Coronary artery (tissue), 2 donors: Measurements from ENCODE around the gene PRKCE.

Experiments
- DNase-seq: peaks from one replicate; pipeline ENCODE4 v3.0.0-alpha.2; 2017; ENCODE audit warnings: low spot score
- H3K27ac ChIP-seq, 2 donors: fragments of 200-600 bp; sonication (generic); one replicate each; pipeline ENCODE4 v1.5.1; 2016 to 2019
- H3K4me3 ChIP-seq: fragments of 200-600 bp; sonication (generic); 2 replicates; pipeline ENCODE4 v1.5.1; 2016; ENCODE audit warnings: mild to moderate bottlenecking, moderate library complexity
- TF ChIP-seq, protein P1 (sequence below): fragments of 200-600 bp; sonication (generic); IDR thresholded peaks from one replicate; pipeline ENCODE4 v1.5.1; 2019; ENCODE audit warnings: antibody characterized with exemption

PRKCE gene

DNA sequence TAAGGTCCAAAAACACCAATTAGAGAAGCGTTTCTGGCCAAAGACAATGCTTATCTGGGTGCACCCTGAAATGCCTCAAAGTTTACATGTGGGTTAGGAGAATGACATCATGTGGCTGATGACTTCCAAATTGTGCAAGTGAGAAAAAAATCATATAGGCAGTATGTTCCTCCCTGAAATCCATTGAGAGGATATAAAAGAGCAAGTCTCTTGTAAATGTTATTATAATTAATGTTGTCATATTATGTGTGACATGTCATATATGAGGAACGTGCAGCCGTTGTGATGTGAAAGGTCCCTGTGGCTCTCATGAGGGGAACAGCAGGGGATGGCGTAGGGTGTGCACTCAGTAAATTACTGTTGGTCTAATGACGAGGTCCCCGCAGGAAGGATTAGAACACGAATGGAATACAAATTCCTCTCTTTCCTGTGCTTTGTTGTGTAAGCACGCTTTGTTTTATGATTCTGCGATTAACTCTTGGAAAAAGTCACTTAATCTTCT lies 290.8 kb downstream of the PRKCE start:
- peak; percentile 3 for DNase-seq
- Histone ChIP-seq H3K27ac (no peak overlapping the region), H3K4me3 (no peak overlapping the region)
- TF ChIP-seq, protein P1, sequence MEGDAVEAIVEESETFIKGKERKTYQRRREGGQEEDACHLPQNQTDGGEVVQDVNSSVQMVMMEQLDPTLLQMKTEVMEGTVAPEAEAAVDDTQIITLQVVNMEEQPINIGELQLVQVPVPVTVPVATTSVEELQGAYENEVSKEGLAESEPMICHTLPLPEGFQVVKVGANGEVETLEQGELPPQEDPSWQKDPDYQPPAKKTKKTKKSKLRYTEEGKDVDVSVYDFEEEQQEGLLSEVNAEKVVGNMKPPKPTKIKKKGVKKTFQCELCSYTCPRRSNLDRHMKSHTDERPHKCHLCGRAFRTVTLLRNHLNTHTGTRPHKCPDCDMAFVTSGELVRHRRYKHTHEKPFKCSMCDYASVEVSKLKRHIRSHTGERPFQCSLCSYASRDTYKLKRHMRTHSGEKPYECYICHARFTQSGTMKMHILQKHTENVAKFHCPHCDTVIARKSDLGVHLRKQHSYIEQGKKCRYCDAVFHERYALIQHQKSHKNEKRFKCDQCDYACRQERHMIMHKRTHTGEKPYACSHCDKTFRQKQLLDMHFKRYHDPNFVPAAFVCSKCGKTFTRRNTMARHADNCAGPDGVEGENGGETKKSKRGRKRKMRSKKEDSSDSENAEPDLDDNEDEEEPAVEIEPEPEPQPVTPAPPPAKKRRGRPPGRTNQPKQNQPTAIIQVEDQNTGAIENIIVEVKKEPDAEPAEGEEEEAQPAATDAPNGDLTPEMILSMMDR: no peak

DNA sequence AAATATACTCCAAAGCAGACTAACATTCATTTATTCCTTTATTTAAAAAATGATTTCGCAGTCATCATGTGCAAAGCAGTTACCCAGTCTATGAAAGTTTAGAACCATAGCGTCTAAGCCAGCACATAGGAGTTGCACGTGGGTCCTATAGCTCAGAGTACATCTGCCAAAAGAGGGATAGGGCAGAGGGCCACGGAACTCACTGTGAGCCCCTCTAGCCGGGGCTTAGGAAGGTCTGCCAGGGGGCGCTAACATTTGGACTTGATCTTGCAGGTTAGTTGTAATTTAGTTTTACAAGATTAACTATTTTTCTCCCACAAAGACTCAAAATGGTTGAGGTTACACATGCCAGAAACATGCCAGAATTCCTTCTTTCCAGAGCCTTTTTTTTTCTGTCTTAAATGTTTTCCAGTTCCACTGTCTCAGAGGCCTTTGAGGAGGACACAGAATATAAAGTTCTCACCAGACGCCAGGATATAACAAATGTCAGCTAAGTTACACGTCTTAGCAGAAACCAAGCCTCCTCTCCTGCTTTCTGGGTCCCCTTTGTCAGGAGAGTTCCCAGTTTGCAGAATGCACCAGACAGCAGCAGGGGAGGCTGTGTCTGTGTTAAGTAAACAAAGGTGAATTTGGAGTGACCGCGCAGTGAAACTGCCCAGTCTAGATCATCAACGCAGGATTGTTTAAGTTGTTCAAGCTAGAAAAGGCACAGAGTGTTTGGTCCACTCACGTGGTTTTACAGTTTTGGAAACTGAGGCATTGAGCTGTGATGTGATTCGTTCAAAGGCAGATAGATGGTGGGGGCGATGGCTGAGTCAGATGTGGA lies 292.0 kb downstream of the PRKCE start:
- Histone ChIP-seq H3K27ac (no peak overlapping the region), H3K4me3 (no peak overlapping the region)
- DNase-seq: peak; percentile 33
- TF ChIP-seq, protein P1: no peak

DNA sequence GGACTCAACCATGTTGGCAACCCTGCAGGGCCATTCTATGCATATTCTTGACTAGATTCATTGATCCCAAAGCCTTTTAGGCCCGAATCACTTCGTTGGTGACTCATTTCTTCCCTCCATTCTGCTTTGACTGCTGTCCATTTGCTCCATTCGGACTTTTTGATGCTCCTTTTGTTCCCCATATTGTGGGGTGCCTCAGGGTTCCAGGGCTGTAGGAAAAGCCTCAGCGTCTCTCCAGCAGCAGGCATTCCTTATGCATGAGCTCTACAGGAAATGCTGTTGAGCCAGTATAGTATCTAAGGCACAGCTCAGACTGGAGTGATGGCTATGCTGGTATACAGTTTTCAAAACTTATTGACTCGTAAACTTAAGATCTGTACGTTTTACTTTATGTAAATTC lies 292.6 kb downstream of the PRKCE start:
- peak; percentile 28 for DNase-seq
- TF ChIP-seq, protein P1: no peak
- Histone ChIP-seq H3K27ac (no peak overlapping the region), H3K4me3 (no peak overlapping the region)

DNA sequence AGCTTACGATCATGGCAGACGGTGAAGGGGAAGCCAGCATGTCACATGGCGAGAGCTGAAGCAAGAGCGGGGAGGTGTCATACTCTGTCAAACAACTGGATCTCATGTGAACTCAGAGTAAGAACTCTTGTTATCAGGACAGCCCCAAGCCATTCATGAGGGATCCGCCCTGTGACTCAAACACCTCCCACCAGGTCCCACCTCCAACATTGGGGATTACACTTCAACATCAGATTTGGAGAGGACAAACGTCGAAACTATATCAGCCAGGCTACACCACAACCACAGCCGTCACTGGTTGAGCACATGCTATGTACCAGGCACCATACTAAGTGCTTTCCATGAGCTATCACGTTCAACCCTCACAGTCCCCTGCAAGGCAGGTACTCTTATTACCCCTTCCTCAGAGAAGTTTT lies 293.8 kb downstream of the PRKCE start:
- no peak overlapping the region for H3K4me3 ChIP-seq
- no peak overlapping the region for H3K27ac ChIP-seq
- DNase-seq: peak; percentile 35
- TF ChIP-seq, protein P1: no peak

DNA sequence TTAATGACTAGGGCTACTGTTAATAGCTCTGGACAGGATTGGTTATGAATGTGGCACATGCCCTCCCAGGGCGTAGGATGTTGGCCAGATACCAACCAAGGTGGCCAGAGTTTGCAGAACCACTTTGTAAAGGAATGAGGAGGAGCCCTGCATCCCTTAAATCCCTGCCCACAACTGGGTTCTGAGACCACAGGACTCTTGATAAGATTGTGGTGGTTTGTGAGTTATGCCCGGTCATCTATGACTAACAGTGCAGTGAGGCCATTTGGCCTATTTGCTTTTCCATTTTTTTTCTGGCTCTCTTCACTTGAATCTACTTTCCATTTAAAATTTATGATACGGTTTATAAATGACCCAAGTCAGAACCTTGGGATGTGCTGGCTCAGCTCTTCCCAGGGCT lies 294.5 kb downstream of the PRKCE start:
- TF ChIP-seq, protein P1: no peak
- DNase-seq: peak; percentile 26
- Histone ChIP-seq H3K27ac (no peak overlapping the region), H3K4me3 (no peak overlapping the region)

DNA sequence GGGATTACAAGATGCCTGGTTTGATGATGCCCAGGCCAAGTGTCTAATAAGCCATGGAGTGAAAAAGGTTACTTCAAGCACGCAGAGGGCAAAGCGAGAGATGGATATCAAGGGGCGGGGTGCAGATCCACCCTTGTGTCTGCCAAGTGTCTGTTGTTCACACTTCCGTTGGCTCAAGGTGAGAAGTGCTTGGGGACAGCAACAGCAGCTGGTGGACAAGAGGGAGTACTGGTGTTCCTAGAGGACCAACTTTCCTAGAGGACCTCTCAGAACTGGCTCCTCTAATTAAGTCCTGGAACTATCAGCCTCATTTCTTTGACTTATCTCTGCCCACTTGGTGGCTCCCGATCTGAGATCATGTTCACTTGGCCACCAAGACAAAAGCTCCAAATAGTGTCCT lies 299.1 kb downstream of the PRKCE start:
- no peak overlapping the region for H3K27ac ChIP-seq
- H3K4me3 ChIP-seq: no peak overlapping the region
- DNase-seq: no peak
- TF ChIP-seq, protein P1: no peak
